HG03521 (cell line): ENCODE data around the gene TRIP13.

Source experiments
- ATAC-seq: cut with Tn5 transposase; IDR thresholded peaks from one replicate; pipeline ENCODE4 v1.9.1; 2021; ENCODE audit warnings: mild to moderate bottlenecking, moderate library complexity; ENCODE audit not compliant: unreplicated experiment

Gene TRIP13

DNA sequence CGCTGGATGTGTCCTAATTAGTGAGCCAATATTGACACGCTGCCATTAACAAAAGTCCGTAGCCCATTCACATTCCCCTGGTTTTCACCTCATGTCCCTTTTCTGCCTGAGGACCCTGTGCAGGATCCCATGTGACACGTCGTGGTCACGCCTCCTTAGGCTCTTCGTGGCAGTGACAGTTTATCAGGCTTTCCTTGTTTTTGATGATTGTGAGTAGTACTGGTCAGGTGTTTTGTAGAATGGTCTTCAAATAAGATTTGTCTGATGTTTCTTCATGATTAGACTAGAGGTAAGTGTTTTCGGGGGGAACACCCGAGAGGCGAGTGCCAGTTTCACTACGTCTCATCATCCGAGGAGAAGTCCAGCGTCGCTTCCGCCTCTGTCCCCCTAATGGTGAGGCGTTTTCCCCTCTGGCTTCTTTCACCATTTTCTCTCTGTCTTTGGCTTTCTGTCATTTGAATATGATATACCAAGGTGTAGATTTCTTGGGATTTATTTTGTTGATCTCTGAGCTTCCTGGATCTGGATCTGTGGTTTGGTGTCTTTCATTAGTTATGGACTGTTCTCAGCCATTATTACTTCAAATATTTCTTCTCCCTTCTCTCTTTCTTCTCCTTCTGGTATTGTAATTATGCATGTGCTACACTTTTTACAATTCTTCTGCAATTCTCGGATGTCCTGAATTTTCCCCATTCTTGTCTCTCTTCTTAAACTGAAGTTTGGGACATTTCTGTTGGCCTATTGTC, 57.3 kb downstream of the TRIP13 start:
- no peak for ATAC-seq

DNA sequence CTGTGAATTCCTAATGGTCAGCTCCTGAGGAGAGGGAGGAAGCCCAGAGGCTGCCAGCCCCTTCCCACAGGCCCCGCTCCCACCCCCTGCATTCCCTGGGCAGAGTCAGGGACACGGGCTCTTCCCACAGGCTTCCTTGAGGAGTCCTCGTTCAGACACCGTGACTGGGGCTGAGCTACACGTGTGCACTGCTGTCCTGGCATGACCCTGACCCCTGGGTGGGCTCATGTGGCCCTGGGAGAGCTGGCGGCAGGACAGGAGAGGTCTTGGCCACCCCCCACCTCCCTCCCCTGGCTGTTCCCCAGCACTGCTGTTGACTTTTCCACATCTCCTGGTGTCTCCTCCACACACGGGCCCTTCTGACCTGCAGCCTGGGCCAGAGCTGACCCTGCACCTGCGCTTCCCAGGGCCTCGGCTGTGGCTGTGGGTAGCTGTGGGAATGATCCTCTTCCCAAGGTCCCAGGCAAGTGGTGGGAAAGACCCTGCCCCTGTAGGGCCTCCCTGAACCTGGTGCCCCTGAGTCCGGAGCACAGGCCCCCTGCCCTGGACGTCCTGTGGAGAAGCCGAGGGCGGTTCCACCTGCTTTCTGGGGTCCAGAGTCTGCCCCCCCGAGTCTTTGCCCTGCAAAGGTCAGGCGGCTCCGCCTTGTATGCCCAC, 59.4 kb downstream of the TRIP13 start:
- no peak for ATAC-seq

DNA sequence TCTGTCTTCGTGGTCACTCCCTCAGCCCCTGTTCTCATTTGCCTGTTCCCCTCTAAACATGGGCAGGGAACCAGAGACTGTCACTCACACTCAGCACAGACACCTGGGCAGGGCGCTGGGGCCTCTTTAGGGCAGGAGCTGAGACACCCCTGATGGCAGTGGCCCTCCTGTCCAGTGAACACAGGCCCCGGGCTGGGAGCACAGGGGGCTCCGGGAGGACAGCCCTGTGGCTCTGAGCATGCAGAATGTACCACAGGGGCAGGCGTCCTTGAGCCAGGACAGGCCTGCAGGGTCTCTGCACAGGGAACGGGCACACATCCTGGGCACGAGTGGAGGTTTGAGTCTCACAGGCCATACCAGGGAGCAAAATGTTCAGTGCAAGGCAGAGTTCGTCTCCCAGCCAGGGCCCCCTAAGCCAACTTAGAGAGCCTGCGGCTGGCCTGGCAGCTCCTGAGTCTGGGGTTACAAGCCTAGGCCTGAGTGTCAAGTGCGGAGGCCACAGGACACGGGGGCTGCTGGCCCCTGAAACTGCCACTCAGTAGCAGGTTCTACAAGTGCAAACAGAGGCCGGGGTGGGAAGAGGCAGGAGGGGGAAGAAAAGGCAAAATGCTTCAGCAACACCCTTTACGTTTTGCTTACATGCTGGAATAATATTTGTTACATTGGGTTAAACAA, 60.0 kb downstream of the TRIP13 start:
- no peak for ATAC-seq

DNA sequence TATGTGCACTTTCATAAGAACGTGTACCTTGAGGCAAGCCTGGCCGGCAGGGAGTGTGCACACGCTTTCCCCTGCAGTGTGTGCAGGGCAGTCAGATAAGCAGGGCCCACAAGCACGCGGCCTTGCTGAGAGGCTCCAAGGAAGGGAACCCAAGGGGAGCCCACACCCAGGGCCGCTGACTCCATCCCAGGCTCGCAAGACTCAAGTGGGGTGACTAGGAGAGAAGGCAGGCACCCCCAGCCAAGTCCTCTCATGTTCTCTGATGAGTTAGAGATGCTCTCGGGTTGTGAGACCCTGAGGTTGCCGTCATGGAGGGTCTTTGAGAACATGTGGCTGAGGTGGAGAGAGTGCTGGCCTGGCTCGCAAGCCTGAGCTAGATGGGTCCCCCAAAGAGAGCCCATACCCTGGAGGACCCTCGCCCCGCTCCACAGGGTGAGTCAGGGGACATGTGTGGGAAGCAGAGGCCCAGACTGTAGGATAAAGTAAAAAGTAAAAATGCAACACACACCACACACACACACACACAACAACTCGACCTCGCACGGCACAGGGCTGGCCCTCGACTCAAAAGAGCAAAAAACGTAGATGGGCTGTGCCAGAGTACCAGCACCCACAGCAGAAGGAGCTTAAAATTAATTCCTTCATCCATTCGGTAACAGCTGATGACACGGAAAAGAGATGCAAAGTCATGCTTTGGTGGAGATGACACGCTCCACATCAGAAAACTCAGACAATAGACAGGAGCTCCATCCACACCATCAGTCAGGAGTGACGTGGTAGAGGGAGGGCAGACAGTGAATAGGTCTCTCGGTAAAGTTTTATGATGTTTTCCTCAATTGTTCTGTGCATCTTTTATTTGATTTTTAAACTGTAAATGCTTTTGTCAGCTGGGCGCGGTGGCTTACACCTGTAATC, 61.1 kb downstream of the TRIP13 start:
- no peak for ATAC-seq

DNA sequence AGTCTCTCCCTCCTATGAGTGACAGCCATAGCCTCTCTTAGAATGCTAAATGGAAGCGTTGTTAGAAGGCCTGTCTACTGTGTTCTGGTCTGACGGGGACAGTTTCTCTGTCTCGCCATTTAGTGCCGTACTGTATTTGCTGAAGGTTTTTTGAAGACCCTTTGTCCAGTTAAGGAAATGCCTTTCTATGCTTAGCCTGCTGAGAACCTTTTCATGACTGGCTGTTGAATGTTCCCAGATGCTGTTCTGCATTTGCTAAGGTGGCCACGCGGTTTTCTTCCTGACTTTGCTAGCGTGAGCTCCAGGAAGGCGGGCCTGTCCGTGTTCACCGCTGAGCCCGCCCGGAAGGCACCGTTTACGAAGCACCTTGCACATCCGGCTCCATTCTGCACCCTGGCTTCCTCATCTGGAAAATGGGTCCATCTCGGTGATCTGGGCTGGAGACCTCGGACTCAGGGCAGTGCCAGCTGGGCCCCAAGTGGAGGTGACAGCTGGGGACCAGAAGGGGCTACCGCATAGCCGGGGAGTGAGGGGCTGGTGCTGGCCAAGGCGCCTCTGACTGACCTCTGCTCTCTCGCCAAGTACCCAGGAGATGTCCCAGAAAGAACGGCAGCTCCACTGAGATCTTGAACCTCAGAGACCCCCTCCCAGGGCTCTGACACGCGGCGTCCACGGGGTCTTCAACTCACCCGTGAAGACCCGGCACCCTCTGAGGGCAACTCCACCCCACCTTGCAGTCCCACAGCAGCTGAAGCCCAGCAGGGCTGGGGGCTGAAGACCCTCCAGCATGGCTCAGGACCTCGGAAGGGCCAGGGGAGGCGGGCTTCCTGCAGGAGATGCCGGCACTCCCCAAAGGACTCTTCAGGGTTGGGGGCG, 63.4 kb downstream of the TRIP13 start:
- ATAC-seq = no peak

DNA sequence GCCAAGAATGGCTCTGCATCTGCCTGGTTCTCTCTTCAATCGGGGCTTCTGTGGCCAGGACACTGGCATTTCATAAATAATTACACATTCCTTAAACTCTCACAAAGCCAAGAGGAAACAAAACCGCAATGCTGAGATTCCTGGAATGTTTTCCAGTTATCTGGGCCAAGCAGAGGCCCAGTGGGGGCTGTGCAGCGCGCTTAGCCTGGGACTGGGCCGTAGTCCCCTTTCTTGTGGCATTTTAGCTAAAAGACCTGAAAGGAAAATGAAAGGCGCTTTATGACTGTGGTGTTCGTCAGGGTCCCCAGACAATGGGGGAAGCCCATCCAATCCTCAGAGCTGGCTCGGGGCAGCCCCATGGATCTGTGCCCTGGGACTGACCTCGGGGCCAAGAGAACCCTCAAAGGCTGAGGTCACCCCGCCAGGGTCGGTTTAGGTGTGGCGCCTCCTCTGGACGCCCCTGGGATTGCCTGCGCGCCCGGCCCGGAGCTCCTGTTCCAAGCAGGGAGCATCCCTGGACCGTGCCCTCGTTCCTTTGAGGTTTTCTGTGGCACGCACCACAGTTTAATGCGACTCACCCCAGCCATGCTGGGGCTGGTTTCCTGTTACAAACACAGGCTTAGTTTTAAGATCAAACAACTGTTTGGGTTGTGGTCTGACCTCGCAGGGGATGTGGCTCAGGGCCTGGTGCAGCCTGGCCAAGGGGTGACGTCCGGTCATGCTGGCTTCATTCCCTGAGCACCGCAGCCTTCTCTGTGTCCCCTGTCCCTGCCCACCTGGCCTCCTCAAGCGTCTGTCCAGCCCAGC, 64.5 kb downstream of the TRIP13 start:
- ATAC-seq = peak; percentile 48

DNA sequence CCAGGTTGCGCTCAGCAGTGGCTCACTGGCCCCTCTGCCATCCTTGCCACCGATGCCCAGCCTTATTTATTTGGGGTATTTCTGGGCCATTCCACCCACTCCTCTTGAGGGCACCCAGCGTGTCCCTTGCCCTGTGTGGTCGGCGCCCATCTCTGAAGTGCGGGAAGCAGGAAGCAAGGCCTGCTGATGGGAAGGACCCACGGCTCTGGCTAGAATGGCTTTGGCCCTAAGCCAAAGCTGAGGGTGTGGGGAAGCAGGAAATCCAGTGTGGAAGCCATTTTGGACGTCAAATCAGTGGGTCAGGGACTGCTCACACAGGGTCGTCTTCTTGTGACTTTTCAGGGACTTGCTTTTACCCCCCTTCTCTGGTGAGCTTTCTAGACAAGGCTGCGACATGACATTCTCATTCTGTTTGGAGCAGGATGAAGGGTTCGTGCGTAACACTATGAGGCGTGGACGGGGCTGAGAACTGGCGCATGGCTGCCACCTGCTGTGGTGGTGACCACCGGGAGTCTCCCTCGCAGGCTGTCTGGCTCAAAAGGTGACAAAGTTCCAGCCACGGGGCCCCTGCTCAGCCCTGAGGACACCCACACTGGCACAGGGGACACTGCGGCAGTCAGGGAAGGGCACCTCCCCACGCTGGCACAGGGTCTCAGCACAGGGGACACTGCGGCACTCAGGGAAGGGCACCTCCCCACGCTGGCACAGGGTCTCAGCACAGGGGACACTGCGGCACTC, 65.2 kb downstream of the TRIP13 start:
- ATAC-seq = no peak

DNA sequence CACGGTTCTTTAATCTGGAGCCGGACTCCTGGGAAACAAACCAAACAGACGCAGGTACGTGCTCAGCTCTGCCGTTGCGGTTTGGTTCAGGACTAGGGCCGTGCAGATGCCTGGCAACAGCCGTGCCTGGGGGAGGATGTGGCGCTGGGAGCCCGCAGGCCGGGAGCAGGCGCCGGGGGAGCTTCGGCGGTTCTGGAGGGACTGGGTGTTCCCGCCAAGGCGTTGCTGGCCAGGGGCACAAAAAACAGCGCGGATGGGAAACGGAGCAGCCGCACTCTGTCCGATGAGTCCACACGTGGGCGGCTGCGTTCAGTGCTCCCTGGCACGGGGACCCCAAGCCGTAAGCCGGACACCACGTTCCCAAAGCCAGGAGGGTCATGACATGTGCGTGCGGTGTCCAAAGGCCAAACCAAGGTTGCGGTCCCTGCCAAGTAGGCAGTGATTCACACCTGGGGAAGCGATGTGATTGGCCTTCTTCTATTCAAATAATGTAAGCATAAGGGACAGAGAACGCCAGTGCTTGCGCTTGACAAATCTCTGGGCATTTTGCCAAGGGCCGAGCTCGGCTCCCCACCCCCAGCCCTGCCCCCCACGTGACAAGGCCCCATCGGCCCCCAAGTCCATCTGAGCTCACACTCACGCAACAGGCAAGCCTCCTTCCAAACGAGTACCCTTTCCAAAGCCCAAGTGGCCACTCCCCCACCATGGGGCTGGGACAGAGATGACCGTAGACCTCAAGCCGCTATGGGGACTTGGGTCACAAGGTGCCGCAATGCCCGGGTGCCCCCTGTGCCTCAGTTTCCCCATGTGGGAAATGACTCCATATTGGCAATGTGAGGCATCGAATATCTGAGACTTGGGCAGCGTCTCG, 66.3 kb downstream of the TRIP13 start:
- no peak for ATAC-seq

DNA sequence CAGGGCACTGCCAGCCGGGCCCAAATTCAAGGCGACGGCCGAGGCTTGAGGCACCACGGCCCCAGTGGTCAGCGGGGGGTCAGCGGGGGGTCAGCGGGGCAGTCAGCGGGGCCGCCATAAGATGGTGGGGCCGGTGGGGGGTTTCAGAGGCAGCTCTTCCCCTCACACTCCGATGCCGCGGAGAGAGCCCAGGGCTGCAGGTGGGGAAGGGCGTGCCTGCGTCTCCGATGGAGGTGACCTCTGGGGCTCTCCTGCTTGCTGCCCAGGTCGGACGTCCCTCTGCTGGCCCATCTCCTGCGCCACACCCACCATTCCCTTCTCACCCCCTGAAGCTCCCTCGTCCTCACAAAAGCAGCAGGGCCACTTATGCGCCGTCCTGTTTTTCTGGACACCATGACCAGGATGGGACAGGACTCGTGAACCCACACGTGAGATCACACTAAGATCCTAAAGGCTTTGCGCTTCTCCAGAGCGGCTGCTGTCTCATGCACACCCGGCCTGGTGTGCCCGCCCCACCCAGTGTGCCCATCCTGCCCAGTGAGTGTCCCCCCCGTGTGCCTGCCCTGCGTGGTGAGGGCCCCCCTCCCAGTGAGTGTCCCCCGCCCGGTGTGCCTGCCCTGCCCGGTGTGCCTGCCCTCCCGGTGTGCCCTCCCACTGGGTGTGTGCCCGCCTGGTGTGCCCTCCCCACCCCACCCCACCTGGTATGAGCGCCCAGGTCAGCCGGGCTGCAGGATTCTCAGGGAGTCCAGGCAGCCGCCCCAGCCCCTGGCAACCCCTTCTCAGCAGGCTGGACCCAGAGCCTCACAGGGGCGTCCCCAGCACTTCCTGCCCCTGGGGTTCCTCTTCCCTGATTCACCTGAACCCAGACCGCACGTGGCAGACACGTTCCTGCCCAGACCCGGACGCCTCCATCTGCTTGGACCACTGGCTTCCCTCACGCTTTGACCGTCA, 67.2 kb downstream of the TRIP13 start:
- no peak for ATAC-seq

DNA sequence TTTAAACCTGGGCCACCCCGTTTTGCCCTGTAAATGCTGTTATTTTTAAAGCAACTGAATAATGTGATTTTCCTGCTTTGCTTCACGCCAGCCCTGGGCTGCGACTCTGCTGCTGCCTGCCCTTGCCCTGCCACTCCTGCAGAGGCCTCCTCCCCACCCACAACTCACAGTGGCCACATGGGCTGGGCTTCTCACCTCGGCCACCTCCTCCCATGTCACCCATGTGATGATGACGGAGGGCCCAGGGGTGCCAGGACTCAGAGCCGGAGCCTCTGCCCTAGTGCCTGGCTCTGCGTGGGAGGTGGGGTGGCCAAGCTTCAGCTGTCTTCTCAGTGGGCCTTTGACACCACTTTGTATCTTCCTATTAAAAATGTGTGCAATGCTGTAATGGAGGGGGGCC, 67.9 kb downstream of the TRIP13 start:
- no peak for ATAC-seq

DNA sequence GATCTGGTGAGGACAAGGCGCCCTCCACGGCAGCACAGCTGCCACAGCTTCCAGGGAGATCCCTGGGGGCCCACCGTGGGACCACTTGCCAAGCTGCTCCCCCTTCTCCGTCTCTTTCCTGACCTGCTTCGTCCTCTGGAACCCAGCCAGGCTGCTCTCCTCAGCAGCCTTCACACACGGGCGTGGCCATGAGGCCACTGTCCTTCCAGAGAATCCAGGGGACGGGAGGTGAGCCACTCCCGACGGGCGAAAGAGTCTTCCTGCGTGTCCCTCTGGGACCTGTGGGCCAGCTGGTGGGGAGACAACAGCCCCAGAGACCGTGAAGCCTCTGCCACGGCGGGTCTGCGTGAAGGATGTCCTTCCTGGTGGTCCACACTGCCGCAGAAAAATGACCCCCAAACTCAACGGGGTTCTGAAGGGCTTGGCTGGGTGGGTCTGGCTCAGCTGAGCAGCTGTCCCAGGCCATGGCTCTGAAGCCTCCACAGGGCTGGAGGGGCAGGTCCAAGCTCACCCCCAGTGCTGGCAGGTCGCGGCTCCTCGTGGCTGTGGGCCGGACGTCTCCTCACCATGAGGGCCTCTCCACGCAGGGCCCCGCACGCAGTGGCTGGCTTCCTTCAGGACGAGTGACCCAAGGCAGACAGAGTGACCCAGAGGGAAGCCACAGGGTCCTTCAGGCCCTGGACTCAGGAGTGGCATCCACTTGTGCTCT, 68.5 kb downstream of the TRIP13 start:
- ATAC-seq = no peak

DNA sequence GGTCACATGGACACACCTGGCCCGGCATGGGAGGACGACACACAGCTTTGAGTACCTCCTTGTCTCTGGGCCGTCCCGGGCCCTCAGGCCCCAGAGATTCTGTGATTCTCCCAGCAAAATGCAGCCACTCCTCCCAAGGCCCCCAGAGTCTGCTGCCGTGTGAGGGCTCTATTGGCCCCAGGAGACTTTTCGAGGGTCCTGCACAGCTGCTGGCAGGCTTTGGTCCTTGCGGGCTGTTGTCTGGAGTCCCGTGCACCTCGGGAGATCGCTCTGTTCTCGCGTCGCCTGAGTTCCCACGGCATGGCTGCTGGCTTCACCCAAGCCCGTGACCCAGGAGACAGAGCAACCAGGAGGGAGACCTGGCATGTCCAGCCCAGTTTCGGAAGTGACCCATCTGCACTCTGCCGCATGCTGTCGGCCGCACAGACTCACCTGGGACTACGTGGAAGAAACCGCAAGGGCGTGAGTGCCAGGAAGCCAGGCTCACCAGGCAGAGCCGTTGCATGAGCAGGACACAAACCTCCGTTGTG, 69.1 kb downstream of the TRIP13 start:
- ATAC-seq = no peak

DNA sequence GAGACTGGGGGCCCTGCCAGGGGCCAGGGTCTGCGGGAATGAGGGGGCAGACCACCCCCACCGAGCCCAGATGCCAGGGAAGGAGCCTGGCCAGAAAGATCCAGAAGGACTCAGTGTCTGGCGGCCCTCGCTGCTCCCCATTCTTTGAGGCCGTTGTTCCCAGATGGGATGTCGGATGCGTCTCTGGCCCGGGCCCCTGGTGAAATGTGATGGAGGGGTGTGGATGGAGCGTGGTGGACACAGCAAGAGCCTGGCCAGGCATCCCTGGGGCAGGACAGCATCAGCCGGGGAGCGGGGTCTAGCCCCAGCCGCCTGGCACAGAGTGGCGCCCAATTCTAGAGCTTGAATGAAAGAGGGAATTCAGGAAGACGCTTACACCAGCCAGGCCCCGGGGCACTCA, 69.7 kb downstream of the TRIP13 start:
- no peak for ATAC-seq

DNA sequence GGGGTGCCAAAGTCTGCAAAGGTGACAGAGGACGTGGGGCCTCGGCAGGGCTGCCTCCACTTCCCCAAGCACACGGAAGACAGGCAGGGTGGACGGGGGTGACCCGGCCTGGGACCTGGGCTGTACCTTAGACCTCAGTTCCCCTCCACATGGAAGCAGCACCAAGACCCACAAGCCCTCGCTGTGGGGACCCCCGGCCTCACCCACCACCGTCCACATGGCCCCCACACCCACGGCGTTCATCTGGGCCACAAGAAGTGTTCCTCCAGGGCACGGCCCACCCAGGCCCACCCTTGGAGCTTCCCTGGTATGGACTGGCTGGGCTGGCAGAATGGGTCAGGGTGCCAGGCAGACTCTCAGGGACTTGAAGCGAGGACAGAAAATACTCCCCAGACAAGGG, 70.1 kb downstream of the TRIP13 start:
- ATAC-seq = no peak

DNA sequence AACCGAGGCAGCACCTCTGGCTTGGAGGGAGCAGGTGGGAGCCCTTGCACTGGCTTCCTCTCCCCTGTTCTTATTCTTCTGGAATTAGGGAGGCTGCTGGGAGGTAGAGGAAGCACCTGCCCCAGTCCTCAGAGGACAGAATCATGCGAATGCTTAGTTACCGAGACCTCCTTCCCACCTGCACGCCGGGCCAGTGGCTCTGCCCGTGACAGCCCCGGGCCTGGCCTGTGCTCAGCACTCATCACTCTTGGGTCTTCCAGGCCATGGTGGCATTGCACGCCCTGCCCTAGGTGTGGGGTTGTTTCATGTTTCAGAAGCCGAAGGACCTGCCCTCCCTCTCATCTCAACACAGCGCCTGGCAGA, 70.6 kb downstream of the TRIP13 start:
- no peak for ATAC-seq
